Measurements from ENCODE around the gene PBX1.

DNA sequence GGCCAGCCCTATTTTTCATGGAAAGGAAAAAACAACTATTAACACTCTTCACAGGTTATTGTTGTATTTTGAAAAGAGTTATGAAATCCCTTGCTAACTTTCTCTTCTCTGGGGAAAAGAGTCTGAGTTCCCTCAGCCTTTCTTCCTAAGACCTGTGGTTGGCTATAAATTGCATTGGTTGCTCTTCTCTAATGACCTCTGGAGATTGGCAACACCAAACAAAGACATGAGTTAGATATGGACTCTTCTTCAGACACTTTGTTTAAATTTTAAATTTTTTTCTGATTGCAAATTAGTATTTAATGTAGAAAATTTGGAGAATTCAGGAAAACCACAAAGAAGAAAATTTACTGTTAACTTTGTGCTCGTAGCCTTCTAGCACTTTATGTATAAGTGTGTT is 275.7 kb downstream of the PBX1 start:
- TF ChIP-seq, protein P1, sequence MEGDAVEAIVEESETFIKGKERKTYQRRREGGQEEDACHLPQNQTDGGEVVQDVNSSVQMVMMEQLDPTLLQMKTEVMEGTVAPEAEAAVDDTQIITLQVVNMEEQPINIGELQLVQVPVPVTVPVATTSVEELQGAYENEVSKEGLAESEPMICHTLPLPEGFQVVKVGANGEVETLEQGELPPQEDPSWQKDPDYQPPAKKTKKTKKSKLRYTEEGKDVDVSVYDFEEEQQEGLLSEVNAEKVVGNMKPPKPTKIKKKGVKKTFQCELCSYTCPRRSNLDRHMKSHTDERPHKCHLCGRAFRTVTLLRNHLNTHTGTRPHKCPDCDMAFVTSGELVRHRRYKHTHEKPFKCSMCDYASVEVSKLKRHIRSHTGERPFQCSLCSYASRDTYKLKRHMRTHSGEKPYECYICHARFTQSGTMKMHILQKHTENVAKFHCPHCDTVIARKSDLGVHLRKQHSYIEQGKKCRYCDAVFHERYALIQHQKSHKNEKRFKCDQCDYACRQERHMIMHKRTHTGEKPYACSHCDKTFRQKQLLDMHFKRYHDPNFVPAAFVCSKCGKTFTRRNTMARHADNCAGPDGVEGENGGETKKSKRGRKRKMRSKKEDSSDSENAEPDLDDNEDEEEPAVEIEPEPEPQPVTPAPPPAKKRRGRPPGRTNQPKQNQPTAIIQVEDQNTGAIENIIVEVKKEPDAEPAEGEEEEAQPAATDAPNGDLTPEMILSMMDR (IDR thresholded peaks at IDR 0.05; ENCODE audit: borderline replicate concordance, extremely low read depth, low read length, poor library complexity, severe bottlenecking): no peak
- TF ChIP-seq EZH2 (IDR thresholded peaks at IDR 0.05; ENCODE audit: borderline replicate concordance, low read depth, low read length, severe bottlenecking): no peak

All from DND-41 (cell line).